Effector CD8-positive, alpha-beta T cell (primary cell): ENCODE measurements around the gene NEUROG1.
A peak's percentile ranks its signal among the peaks of the same experiment; 100 is the strongest.

Experiments
- DNase-seq: peaks from one replicate; lab custom pipeline; 2025; lab: John Stamatoyannopoulos, UW
- total RNA-seq, 4 experiments: gene quantifications; one replicate each; lab custom pipeline; 2026; lab: John Stamatoyannopoulos, UW

The NEUROG1 gene, protein sequence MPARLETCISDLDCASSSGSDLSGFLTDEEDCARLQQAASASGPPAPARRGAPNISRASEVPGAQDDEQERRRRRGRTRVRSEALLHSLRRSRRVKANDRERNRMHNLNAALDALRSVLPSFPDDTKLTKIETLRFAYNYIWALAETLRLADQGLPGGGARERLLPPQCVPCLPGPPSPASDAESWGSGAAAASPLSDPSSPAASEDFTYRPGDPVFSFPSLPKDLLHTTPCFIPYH
- total RNA-seq = 0 reads per million in 4 experiments

DNA sequence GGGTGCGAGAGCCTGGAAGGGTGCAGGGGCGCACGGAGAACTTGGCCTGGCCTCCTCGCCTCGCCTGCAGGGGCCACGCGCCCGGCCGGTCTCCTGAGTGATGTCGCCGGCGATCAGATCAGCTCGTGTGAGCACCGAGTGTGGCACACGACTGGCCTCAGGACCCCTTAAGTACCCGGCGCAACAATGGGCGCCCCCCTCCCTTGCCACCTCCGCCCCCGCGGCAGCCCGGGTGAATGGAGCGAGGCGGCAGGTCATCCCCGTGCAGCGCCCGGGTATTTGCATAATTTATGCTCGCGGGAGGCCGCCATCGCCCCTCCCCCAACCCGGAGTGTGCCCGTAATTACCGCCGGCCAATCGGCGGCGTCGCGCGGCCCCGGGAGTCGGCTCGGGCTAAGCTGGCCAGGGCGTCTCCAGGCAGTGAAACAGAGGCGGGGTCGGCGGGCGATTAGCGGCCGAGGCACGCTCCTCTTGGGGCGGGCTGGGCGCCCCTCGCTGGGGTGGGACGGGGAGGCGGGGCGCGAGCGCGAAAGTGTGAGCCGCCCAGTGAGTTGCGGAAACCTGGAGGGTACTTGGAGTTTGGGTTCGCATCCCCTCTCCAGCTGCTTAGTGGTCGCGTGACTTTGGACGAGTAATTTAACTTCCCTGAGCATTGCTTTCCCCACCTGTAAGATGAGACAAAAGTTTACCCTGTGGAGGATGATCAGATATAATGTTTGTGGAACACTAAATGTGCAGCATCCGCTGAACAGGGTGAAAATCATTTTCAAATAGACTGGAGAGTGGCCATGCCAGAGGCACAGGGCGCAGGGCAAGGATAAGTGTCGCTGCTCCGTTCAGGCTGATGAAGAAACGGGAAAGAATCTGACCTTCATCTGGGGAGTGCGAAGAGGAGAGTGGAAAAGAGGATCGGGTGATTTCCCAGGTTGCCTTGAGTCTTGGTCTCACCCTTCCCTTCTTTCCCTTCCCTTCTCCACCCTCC lies at the start of gene NEUROG1:
NEUROG1 (minus strand) TSS at position 145 of the 982 bp plus-strand sequence. CDS start 274 bp downstream, outside the sequence.
- DNase-seq = no peak

DNA sequence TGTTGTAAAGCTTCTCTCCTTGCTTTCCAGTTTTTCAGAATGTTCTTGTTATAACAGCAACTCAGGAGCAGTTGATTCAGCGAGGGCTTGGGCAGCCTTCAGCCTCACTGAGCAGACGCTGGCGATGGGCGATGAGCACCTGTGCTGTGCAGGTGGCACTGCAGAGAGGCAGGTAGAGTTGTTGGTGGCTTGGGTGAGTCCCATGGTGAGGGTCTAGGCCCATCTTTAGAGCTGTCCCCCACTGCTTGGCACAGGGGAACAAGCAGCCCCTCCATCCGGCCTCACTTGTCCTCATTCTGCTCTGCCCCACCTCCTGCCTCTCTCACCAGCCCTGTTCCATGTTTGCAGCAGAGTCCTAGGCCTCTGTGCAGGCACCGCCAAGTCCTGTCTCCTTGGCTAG lies 49.2 kb upstream of the NEUROG1 start:
- DNase-seq = no peak

DNA sequence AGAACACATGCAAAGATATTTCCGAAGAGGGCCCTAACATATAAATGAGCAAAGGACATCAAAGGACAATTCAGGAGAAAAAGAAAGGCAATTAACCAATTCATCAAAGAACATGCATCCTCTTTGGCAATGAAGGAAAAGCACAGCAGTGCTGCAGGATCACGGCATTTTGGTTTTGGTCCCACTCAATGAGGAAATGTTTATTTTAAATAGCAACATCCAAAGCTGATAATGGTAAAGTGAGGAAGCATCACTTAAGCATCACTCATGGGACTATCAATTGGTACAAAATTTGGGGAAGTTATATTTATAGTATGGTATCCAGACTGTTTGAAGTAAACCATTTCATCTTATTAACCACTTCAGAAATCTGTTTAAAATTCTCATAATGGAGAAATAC lies 48.5 kb upstream of the NEUROG1 start:
- DNase-seq = no peak

DNA sequence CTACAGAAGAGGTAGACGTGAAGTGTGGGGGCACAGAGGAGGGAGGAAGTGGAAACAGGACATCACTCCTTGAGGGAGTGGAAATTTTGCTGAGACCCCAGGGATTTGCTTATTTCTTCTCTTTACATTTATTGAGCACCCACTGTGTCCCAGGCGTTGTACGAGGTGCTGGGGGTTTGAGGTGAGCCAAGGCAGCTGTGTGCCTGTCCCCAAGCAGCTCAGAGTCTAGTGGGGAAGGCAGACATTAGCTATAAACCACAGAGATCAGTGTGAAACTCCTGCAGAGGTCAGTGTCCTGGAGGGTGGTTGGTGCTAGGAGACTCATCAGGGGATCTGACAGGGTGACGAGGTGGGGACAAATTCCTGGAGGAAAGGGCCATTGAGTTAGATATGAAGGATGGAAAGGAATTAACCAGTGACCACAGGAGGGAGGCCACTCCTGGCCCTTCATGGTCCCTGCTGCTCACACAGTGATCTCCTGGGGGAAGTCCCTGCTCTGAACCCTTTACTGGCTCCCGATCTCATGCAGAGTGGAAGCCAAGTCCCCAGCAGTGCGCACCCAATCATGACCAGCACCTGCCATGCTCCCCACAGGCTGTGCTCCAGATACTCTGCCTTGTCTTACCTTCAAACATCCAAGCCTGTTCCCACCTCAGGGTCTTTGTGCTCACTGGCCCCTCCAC lies 46.5 kb upstream of the NEUROG1 start:
- DNase-seq = no peak

DNA sequence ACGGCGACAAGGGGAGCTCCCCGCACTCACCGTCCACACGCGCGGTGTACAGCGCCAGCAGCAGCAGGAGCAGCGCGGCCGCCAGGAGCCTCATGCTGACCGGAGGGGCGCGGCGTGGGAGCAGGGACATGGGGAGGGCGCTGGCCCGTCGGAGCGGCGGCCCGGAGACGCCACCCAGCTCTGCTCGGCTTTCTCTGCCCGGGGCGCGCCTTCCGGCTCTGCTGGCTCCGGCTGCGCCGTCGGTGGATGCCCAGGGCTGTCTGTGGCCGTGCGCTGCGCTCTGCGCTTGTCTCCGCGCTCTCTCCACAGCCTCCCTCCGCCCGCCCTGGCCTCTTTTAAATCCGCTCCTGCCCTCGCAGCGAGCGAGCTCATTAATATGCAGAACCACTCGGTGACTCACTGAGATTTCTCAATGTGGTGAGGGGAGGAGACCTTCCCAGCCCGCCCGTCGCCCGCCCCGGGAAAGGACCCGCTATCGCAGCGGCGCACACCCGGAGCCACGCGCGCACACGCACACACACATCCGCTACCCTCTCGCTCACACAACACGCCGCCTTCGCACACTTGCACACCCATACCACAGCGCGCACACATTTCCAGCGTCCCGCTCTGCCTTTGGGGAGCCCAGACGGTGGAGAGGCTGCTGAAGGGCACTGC lies 43.0 kb upstream of the NEUROG1 start, which contains the start of gene CXCL14:
CXCL14 (minus strand) TSS at position 307 of the 657 bp plus-strand sequence; CDS start at position 94, 213 bp downstream.
- no peak for DNase-seq

DNA sequence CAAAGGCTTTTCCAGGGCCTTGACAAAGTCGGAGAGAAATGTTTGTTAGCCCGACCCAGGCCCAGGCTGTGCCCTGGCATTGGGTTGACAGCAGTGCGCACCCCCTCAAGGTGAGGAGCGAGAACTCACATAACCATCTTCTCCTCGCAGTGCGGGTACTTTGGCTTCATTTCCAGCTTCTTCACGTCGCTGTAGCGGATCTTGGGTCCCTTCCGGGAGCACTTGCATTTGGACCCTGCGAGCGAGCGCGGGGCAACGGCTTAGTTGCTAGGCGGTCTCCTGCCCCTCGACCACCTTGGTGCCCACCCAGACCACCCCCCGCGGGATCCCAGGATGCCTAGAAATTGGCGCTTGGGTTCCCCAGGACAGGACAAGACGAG lies 42.5 kb upstream of the NEUROG1 start:
- DNase-seq = no peak

GRCh38 chr5:135577421-135577820 lies 41.7 kb upstream of the NEUROG1 start:
- DNase-seq = no peak

- DNase-seq = no peak
Measured at GRCh38 chr5:135576075-135576599, 40.4 kb upstream of the NEUROG1 start.

DNA sequence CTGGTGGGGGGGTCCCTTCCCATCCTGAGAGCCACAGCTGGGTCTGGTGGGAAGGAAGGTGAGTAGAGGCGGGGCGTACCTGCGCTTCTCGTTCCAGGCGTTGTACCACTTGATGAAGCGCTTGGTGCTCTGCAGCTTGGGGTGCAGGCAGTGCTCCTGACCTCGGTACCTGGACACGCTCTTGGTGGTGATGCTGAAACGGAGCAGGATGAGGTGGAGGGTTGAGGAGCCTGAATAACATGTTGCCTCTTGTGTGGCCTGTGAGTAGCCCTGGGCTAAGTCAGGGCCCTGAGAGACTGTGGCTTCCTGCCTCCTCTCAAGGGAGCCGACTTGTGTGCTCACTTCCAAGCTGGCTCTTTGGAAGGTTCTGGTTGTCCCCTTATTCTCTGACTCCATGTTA lies 38.7 kb upstream of the NEUROG1 start:
- DNase-seq = no peak

GRCh38 chr5:135571902-135572301 lies 36.1 kb upstream of the NEUROG1 start:
- no peak for DNase-seq

GRCh38 chr5:135571066-135571609 lies 35.4 kb upstream of the NEUROG1 start:
- no peak for DNase-seq

GRCh38 chr5:135570453-135570764 lies 34.6 kb upstream of the NEUROG1 start:
- no peak for DNase-seq

DNA sequence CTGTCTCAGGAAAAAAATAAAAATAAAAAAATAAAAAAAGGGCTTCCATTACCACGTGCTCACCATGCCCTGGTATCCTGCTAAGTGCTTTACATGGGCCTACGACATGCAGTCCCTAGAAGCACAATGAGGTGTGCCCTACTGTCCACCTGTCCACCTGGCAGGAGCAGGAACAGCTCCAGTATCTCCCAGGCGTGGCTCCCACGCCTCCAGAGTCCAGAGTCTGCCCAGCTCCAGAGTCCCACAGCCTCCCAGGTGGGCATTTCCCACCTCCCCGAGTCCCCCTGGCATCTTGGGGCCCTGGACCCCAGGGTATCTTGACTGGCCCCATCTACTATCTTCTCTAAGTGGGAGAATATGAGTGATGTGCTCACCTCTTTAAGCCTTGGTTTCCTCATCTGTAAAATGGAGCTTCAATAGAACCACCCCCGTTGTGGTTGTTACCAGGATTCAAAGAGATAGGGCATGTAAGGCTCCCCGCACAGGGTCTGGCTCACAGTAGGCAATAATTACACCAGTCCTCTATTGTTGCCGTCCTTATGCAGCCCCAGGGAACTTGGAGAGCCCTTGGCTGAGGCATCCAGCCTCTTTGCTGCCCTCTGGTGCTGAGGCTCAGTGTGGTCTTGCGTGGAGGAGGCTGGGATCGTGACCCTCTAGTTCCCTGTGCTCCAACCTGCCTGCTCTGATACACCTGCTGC lies 34.1 kb upstream of the NEUROG1 start:
- no peak for DNase-seq

- DNase-seq = no peak
Measured at GRCh38 chr5:135568923-135569360, 33.2 kb upstream of the NEUROG1 start.

GRCh38 chr5:135568246-135568645 lies 32.5 kb upstream of the NEUROG1 start:
- DNase-seq = no peak

GRCh38 chr5:135567661-135568060 lies 31.9 kb upstream of the NEUROG1 start:
- no peak for DNase-seq

GRCh38 chr5:135566422-135567400 lies 30.9 kb upstream of the NEUROG1 start:
- no peak for DNase-seq

- peak; percentile 30 for DNase-seq
Measured at GRCh38 chr5:135565725-135566421, 30.1 kb upstream of the NEUROG1 start.

GRCh38 chr5:135565266-135565665 lies 29.5 kb upstream of the NEUROG1 start:
- DNase-seq = no peak
